HG03342 (cell line): Measurements from ENCODE around the gene FGGY.
"Not testable (repeated sequence)": the region's sequence is repeated elsewhere in the genome, so short reads cannot be mapped to it uniquely, and the experiment has no call there.

Source experiments
- ATAC-seq: cut with Tn5 transposase; IDR thresholded peaks from one replicate; pipeline ENCODE4 v1.9.1; 2021; ENCODE audit warnings: mild to moderate bottlenecking, moderate library complexity; ENCODE audit not compliant: unreplicated experiment

Gene FGGY

GRCh38 chr1:59346429-59346828 is 49.5 kb downstream of the FGGY start:
- ATAC-seq = no peak

GRCh38 chr1:59349101-59349500 is 52.2 kb downstream of the FGGY start:
- no peak for ATAC-seq

- ATAC-seq = no peak
Observed at GRCh38 chr1:59350521-59350920, 53.6 kb downstream of the FGGY start.

GRCh38 chr1:59352065-59352464 is 55.2 kb downstream of the FGGY start:
- no peak for ATAC-seq

GRCh38 chr1:59353453-59353852 is 56.6 kb downstream of the FGGY start:
- ATAC-seq = no peak

- not testable (repeated sequence) for ATAC-seq
Observed at GRCh38 chr1:59354239-59354638, 57.3 kb downstream of the FGGY start.

GRCh38 chr1:59354709-59355337 is 57.9 kb downstream of the FGGY start:
- peak; percentile 55 for ATAC-seq

- ATAC-seq = peak; percentile 81
Observed at GRCh38 chr1:59355361-59355760, 58.5 kb downstream of the FGGY start.

GRCh38 chr1:59356627-59357026 is 59.7 kb downstream of the FGGY start:
- ATAC-seq = no peak

- no peak for ATAC-seq
Observed at GRCh38 chr1:59357645-59358320, 60.9 kb downstream of the FGGY start.

- ATAC-seq = no peak
Observed at GRCh38 chr1:59359325-59359724, 62.4 kb downstream of the FGGY start.

GRCh38 chr1:59360170-59360569 is 63.3 kb downstream of the FGGY start:
- ATAC-seq = no peak

- ATAC-seq = no peak
Observed at GRCh38 chr1:59360729-59361128, 63.8 kb downstream of the FGGY start.

- no peak for ATAC-seq
Observed at GRCh38 chr1:59361766-59362165, 64.9 kb downstream of the FGGY start.

GRCh38 chr1:59364037-59364436 is 67.1 kb downstream of the FGGY start:
- ATAC-seq = no peak

- ATAC-seq = no peak
Observed at GRCh38 chr1:59366346-59366745, 69.5 kb downstream of the FGGY start.

- no peak for ATAC-seq
Observed at GRCh38 chr1:59367301-59368007, 70.6 kb downstream of the FGGY start.

GRCh38 chr1:59368008-59368670 is 71.2 kb downstream of the FGGY start:
- ATAC-seq = no peak

- ATAC-seq = no peak
Observed at GRCh38 chr1:59375321-59376220, 78.7 kb downstream of the FGGY start.

- no peak for ATAC-seq
Observed at GRCh38 chr1:59377350-59377904, 80.5 kb downstream of the FGGY start.
